Omental fat pad (tissue), 4 donors: ENCODE measurements around the gene KXD1. TPM values are rescaled to one million over a fixed set of nuclear protein-coding genes. Genes with fewer than 3 reads are reported as not detected.

Source experiments
- ATAC-seq: fragments of 150-250 bp; one replicate; pipeline ENCODE4 v1.9.1; 2016; ENCODE audit warnings: mild to moderate bottlenecking, moderate library complexity; ENCODE audit not compliant: low FRiP score
- DNase-seq: peaks from one replicate; pipeline ENCODE4 v3.0.0-alpha.2; 2019; ENCODE audit warnings: low spot score
- CTCF ChIP-seq, 3 donors: fragments of 450-650 bp; IDR thresholded peaks; one replicate each; pipeline ENCODE4 v1.5.1; 2016 to 2017; ENCODE audit warnings: antibody characterized with exemption in 3 of 3, mild to moderate bottlenecking in 3 of 3, moderate library complexity in 2 of 3
- total RNA-seq, 4 donors: library from RNA; depleted of rRNA; stranded (reverse); fragments of >200 nt; gene quantifications; one replicate each; pipeline ENCODE4 v1.1.0, GENCODE V29; 2016

Gene KXD1, protein sequence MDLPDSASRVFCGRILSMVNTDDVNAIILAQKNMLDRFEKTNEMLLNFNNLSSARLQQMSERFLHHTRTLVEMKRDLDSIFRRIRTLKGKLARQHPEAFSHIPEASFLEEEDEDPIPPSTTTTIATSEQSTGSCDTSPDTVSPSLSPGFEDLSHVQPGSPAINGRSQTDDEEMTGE
- 100 to 1,000 TPM in 3 of 4 donors, 10 to 100 TPM in 1; 96.9 to 140 (median 102) TPM for total RNA-seq

DNA sequence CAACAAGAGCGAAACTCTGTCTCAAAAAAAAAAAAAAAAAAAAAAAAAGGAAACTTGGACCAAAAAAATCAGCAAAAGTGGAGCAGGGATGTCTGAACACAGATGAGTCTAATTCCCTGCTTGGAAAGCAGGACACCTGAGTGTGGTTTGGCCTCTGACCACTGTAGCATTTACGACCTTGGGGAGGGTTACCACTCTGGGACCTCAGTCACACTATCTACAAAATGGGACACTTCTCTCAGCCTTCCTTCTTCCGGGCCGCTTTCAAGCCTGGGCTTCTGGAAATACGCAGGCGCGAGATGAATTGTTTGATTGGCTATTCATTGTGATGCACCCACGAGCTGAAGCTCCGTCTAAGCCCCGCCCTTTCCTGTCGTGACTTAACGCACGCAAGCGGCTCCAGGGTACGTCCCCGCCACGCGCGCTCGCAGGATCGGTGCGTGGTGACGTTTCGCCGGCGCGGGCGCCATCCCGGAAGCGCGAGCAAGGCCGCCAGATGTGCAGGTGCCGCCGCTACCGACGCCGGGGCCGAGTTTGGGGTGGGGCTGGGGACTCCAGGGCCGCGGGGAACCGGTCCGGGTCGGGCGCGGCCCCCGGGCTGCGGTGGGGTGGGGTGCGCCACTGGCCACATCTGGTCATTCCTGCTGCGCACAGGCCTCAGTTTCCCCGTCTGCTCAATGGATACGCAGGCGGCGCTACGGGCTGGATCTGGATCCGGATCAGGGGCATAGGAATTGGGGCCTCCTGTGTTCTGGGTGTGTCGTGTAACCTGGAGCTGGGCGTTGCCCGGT lies at the start of gene KXD1:
KXD1 (plus strand) TSS at position 460 of the 791 bp plus-strand sequence. CDS start 4,187 bp downstream, outside the sequence.
- peak; percentile 91 for DNase-seq
- no peak for TF ChIP-seq CTCF (IDR thresholded peaks at IDR 0.05)
- peak; percentile 95 for ATAC-seq

GRCh38 chr19:18508585-18508984 lies 49.1 kb upstream of the KXD1 start:
- no peak for TF ChIP-seq CTCF (IDR thresholded peaks at IDR 0.05)
- DNase-seq (no peak), ATAC-seq (no peak)

- ATAC-seq: no peak
- DNase-seq: no peak
- TF ChIP-seq CTCF (IDR thresholded peaks at IDR 0.05): no peak
Observed at GRCh38 chr19:18510216-18510615, 47.5 kb upstream of the KXD1 start.

DNA sequence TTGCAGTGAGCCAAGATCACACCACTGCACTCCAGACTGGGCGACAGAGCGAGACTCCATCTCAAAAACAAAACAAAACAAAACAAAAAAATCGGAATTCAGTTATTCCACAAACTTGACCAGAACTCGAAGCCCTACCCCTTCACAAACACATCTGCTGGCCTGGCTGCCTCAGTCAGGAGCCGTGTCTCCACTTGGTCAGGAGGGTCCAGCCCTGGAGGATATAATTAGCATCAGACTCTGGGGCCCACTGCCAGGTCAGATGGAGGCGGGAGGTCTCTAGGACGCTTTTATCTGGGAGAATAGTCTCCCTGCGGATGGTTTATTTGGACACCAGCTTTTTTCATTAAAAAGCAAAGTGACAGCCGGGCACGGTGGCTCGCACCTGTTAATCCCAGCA lies 43.8 kb upstream of the KXD1 start:
- TF ChIP-seq CTCF (IDR thresholded peaks at IDR 0.05): no peak
- DNase-seq (no peak), ATAC-seq (no peak)

- DNase-seq: peak; percentile 85
- no peak for TF ChIP-seq CTCF (IDR thresholded peaks at IDR 0.05)
Observed at GRCh38 chr19:18514800-18515682, 42.6 kb upstream of the KXD1 start.

GRCh38 chr19:18515959-18516358 lies 41.7 kb upstream of the KXD1 start:
- ATAC-seq (no peak), DNase-seq (no peak)
- no peak for TF ChIP-seq CTCF (IDR thresholded peaks at IDR 0.05)

More at GRCh38 chr19:18514800-18515682, 42.6 kb upstream of the KXD1 start:
- peak; percentile 67 for ATAC-seq
